HepG2 (cell line): Measurements from ENCODE around the gene ZNF3. TPM values are rescaled to one million over a fixed set of nuclear protein-coding genes. Genes with fewer than 3 reads are reported as not detected.

ENCODE experiments used
- ATAC-seq: fragments of 200-7000 bp; cut with Tn5 transposase; 3 replicates; pipeline ENCODE4 v1.9.1; 2020; ENCODE audit warnings: mild to moderate bottlenecking, moderate library complexity
- BruUV-seq: library from RNA; stranded (reverse); fragments of 400-500 nt; replicated peaks from 2 replicates; lab custom pipeline; 2021; lab: Mats Ljungman, UMichigan
- CTCF ChIA-PET: fragments of 300-600 bp; formaldehyde crosslinking; extraction: SDS; loops from one replicate; lab custom pipeline; 2021; ENCODE audit warnings: low total read pairs, inconsistent platforms, low intra/inter-chr PET ratio; lab: Yijun Ruan, JAX
- POLR2A ChIA-PET: fragments of 350-600 bp; sonication (Branson Sonifier 250); formaldehyde crosslinking; loops from one replicate; lab custom pipeline; 2020; ENCODE audit warnings: antibody characterized with exemption, inconsistent platforms; lab: Yijun Ruan, JAX
- DNase-seq: peaks from one replicate; pipeline ENCODE4 v3.0.0-alpha.2; 2015; ENCODE audit warnings: low spot score
- FAIRE-seq: peaks from 3 replicates; lab custom pipeline; 2011; peaks lifted over from hg19 to GRCh38; lab: Jason Lieb, UNC
- H2AFZ ChIP-seq: one replicate; pipeline ENCODE4 v1.6.1; 2011; ENCODE audit warnings: low read length, inconsistent platforms
- H3K27ac ChIP-seq: fragments of 300-600 bp; 3 replicates; pipeline ENCODE4 v1.8.0; 2011; ENCODE audit warnings: mixed run types, mild to moderate bottlenecking, mixed read lengths, low read length, inconsistent platforms; ENCODE audit not compliant: insufficient read depth; ENCODE audit errors: extremely low read length
- H3K27me3 ChIP-seq, 2 experiments: fragments of 200-600 bp in 1 of 2; 2 replicates in 1 of 2; 3 replicates in 1 of 2; pipeline versions ENCODE4 v1.6.0 to v1.8.0; 2011; ENCODE audit warnings: low read length in 2 of 2, mild to moderate bottlenecking in 2 of 2, moderate library complexity in 2 of 2, inconsistent platforms in 1 of 2; ENCODE audit not compliant: insufficient read depth in 2 of 2, control insufficient read depth in 1 of 2
- H3K36me3 ChIP-seq, 2 experiments: fragments of 200-600 bp in 1 of 2; replicated peaks in 1 of 2; 2 replicates in 1 of 2; 3 replicates in 1 of 2; pipeline versions ENCODE4 v1.5.1 to v1.8.0; 2011; ENCODE audit warnings: low read length in 2 of 2, inconsistent platforms in 1 of 2; ENCODE audit not compliant: insufficient read depth in 2 of 2, control insufficient read depth in 1 of 2
- H3K4me1 ChIP-seq: 2 replicates; pipeline ENCODE4 v1.5.1; 2012; ENCODE audit warnings: low read length, inconsistent platforms; ENCODE audit not compliant: insufficient read depth
- H3K4me2 ChIP-seq: 2 replicates; pipeline ENCODE4 v1.6.0; 2011; ENCODE audit warnings: low read depth, low read length, inconsistent platforms
- H3K4me3 ChIP-seq, 3 experiments: fragments of 200-600 bp in 1 of 3; sonication (generic), shearing (Covaris generic) in 1 of 3; replicated peaks in 1 of 3; 2 replicates each; pipeline ENCODE4 v1.5.1; 2011 to 2016; ENCODE audit warnings: low read length in 3 of 3, inconsistent platforms in 2 of 3, low read depth in 2 of 3, mild to moderate bottlenecking in 2 of 3, control low read depth in 1 of 3, mixed read lengths in 1 of 3; ENCODE audit not compliant: insufficient read depth in 1 of 3
- H3K79me2 ChIP-seq: one replicate; pipeline ENCODE4 v1.6.1; 2011; ENCODE audit warnings: low read length, inconsistent platforms; ENCODE audit not compliant: insufficient read depth
- H3K9ac ChIP-seq: 2 replicates; pipeline ENCODE4 v1.6.0; 2011; ENCODE audit warnings: mild to moderate bottlenecking, low read depth, low read length, inconsistent platforms; ENCODE audit not compliant: insufficient read depth
- H3K9me3 ChIP-seq: 2 replicates; pipeline ENCODE4 v1.5.1; 2012; ENCODE audit warnings: mild to moderate bottlenecking, low read length
- H4K20me1 ChIP-seq: 2 replicates; pipeline ENCODE4 v1.6.0; 2011; ENCODE audit warnings: inconsistent platforms, mild to moderate bottlenecking, low read length, moderate library complexity; ENCODE audit not compliant: insufficient read depth
- RNF2 ChIP-seq: fragments of 450-650 bp; conservative IDR thresholded peaks from 2 replicates; pipeline ENCODE4 v1.6.1; 2016; ENCODE audit warnings: low read depth
- SAP130 ChIP-seq: IDR thresholded peaks from 2 replicates; pipeline ENCODE4 v1.6.1; 2016; ENCODE audit warnings: low read depth
- SMC3 ChIP-seq: IDR thresholded peaks from 2 replicates; pipeline ENCODE4 v1.6.1; 2011; ENCODE audit warnings: low read length, improper control_type of control experiment
- STAG1 ChIP-seq: sonication (generic); formaldehyde crosslinking; IDR thresholded peaks from 2 replicates; pipeline ENCODE4 v1.4.0; 2020; ENCODE audit warnings: missing genetic modification reagents
- ZNF605 ChIP-seq: sonication (generic); formaldehyde crosslinking; IDR thresholded peaks from 2 replicates; pipeline ENCODE4 v1.8.0; 2022; ENCODE audit warnings: mild to moderate bottlenecking, missing genetic modification reagents
- WGBS: methylation state at CpG from one replicate; pipeline ENCODE4 v1.1.6; 2017; ENCODE audit warnings: low lambda C conversion rate; 5-methylcytosine and 5-hydroxymethylcytosine counted together
- in situ Hi-C: cut with HindIII; loops from 2 replicates; pipeline ENCODE4 v1.10.0; 2017; ENCODE audit warnings: low pct_unique_long_range_greater_than_20kb; ENCODE audit not compliant: extremely low pct_ligation_motif_present
- intact Hi-C: fragments of 100-400 bp; cut with micrococcal nuclease; formaldehyde crosslinking; loops from one replicate; pipeline ENCODE4 v1.10.0; 2022; ENCODE audit not compliant: unreplicated experiment
- polyA plus RNA-seq, 8 experiments: library from polyadenylated mRNA; depleted of rRNA in 3 of 8; stranded (reverse) in 7 of 8; unstranded in 1 of 8; fragments of >200 nt; fragmentation: Illumina TruSeq in 4 of 8; extraction: Trizol in 4 of 8; gene quantifications; 2 replicates each; pipeline versions ENCODE4 v1.2.1 to v1.2.3, GENCODE V29; 2011 to 2016; ENCODE audit warnings: low read depth in 4 of 8, missing spikeins in 1 of 8, mixed read lengths in 1 of 8; ENCODE audit not compliant: insufficient read depth in 1 of 8
- total RNA-seq, 5 experiments: library from RNA; depleted of rRNA; stranded (reverse); fragments of >200 nt; fragmentation: Illumina TruSeq; extraction: Trizol; gene quantifications; 2 replicates each; pipeline ENCODE4 v1.2.3, GENCODE V29; 2016; ENCODE audit warnings: low read depth in 1 of 5
- TF ChIP-seq, protein P1 (sequence below): sonication (generic); formaldehyde crosslinking; IDR thresholded peaks from 2 replicates; pipeline ENCODE4 v1.4.0; 2020; ENCODE audit warnings: missing genetic modification reagents
- TF ChIP-seq, protein P2 (sequence below): sonication (generic); formaldehyde crosslinking; IDR thresholded peaks from 2 replicates; pipeline ENCODE4 v1.5.0; 2020; ENCODE audit warnings: mild to moderate bottlenecking, missing genetic modification reagents, moderate library complexity
- TF ChIP-seq, protein P3 (sequence below): sonication (generic); formaldehyde crosslinking; IDR thresholded peaks from 2 replicates; pipeline ENCODE4 v1.9.0; 2021; ENCODE audit warnings: missing genetic modification reagents, borderline replicate concordance

The ZNF3 gene
- total and polyA plus RNA-seq, 2 of the 13 experiments (the other 11 are each of a cell fraction or from before 2014, with no cell fraction given) = 33.7 to 56.9 TPM

DNA sequence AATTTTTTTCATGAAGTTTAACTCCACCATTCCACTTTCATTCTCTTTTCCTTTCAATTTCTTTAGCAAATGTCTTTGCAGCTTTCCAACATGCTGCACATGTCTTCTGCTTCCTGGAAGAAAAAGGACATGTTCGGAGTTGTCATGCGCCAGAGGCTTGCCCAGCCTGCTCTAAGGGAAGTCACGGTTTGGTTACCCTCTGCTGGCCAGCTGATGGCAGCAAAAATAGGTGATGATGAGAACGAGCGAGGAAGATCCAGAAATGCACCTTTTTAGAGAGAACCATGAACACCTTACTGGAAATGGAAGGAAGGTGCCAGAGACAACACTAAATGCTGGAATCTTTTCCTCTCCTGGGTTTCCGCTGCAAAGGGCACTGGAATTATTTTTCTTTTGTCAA, 36.8 kb downstream of the ZNF3 start:
- intact Hi-C loops (no loop called here), in situ Hi-C loops (no loop called here)
- H3K4me1 ChIP-seq = peaks cover 34% of the 10 kb centered on the region
- FAIRE-seq (no peak), ATAC-seq (peak; percentile 24; the same call in 2 of the 3 replicates), DNase-seq (no peak)
- TF ChIP-seq STAG1 (CRISPR knock-in tag) (peak; percentile 58), RNF2 (no peak), ZNF605 (CRISPR knock-in tag) (no peak), SMC3 (peak; percentile 43; the same call in 1 of the 2 replicates), SAP130 (CRISPR knock-in tag) (no peak)
- TF ChIP-seq, protein P1, sequence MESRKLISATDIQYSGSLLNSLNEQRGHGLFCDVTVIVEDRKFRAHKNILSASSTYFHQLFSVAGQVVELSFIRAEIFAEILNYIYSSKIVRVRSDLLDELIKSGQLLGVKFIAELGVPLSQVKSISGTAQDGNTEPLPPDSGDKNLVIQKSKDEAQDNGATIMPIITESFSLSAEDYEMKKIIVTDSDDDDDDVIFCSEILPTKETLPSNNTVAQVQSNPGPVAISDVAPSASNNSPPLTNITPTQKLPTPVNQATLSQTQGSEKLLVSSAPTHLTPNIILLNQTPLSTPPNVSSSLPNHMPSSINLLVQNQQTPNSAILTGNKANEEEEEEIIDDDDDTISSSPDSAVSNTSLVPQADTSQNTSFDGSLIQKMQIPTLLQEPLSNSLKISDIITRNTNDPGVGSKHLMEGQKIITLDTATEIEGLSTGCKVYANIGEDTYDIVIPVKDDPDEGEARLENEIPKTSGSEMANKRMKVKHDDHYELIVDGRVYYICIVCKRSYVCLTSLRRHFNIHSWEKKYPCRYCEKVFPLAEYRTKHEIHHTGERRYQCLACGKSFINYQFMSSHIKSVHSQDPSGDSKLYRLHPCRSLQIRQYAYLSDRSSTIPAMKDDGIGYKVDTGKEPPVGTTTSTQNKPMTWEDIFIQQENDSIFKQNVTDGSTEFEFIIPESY = peak; percentile 71
- TF ChIP-seq, protein P2, sequence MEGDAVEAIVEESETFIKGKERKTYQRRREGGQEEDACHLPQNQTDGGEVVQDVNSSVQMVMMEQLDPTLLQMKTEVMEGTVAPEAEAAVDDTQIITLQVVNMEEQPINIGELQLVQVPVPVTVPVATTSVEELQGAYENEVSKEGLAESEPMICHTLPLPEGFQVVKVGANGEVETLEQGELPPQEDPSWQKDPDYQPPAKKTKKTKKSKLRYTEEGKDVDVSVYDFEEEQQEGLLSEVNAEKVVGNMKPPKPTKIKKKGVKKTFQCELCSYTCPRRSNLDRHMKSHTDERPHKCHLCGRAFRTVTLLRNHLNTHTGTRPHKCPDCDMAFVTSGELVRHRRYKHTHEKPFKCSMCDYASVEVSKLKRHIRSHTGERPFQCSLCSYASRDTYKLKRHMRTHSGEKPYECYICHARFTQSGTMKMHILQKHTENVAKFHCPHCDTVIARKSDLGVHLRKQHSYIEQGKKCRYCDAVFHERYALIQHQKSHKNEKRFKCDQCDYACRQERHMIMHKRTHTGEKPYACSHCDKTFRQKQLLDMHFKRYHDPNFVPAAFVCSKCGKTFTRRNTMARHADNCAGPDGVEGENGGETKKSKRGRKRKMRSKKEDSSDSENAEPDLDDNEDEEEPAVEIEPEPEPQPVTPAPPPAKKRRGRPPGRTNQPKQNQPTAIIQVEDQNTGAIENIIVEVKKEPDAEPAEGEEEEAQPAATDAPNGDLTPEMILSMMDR (CRISPR knock-in tag) = peak; percentile 56
- TF ChIP-seq, protein P3, sequence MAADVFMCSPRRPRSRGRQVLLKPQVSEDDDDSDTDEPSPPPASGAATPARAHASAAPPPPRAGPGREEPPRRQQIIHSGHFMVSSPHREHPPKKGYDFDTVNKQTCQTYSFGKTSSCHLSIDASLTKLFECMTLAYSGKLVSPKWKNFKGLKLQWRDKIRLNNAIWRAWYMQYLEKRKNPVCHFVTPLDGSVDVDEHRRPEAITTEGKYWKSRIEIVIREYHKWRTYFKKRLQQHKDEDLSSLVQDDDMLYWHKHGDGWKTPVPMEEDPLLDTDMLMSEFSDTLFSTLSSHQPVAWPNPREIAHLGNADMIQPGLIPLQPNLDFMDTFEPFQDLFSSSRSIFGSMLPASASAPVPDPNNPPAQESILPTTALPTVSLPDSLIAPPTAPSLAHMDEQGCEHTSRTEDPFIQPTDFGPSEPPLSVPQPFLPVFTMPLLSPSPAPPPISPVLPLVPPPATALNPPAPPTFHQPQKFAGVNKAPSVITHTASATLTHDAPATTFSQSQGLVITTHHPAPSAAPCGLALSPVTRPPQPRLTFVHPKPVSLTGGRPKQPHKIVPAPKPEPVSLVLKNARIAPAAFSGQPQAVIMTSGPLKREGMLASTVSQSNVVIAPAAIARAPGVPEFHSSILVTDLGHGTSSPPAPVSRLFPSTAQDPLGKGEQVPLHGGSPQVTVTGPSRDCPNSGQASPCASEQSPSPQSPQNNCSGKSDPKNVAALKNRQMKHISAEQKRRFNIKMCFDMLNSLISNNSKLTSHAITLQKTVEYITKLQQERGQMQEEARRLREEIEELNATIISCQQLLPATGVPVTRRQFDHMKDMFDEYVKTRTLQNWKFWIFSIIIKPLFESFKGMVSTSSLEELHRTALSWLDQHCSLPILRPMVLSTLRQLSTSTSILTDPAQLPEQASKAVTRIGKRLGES (CRISPR knock-in tag) = no peak
- H3K4me3 ChIP-seq = no peak overlapping the region
- H3K27me3 ChIP-seq = no peaks in the 10 kb centered on the region
- no peaks in the 10 kb centered on the region for H3K36me3 ChIP-seq
- 70% methylated on average over 6 of the region's 6 CpGs for WGBS
- no peaks in the 10 kb centered on the region for H3K9me3 ChIP-seq
- H4K20me1 ChIP-seq = no peaks in the 10 kb centered on the region
- no peak overlapping the region for H3K9ac ChIP-seq
- H3K27ac ChIP-seq = no peak overlapping the region
- BruUV-seq = no TSS peak
- no peaks in the 10 kb centered on the region for H3K79me2 ChIP-seq
- no peak overlapping the region for H2AFZ ChIP-seq
- POLR2A ChIA-PET = interaction anchor here (1.0 to 1.8 kb wide), 2 partner anchors 29 to 41 kb away, joined by 3 read pairs; partner anchors contain the start of gene ZKSCAN1
- H3K4me2 ChIP-seq = no peak overlapping the region
- CTCF ChIA-PET = interaction anchor here (0.7 kb wide), 1 partner anchor 51 kb away, joined by 3 read pairs; no protein-coding TSS in a partner anchor
